ENCODE measurements around the gene POU2F1.

- TF ChIP-seq CTCF (conservative IDR thresholded peaks at IDR 0.05; ENCODE audit: low read depth in 2 of 2) (no peak), POLR2AphosphoS5 (IDR thresholded peaks at IDR 0.05; ENCODE audit: low read depth) (no peak), EZH2phosphoT487 (IDR thresholded peaks at IDR 0.05; ENCODE audit: unreplicated experiment) (no peak), REST (IDR thresholded peaks at IDR 0.05; ENCODE audit: unreplicated experiment) (no peak), EZH2 (IDR thresholded peaks at IDR 0.05; ENCODE audit: low read depth, unreplicated experiment) (no peak), ETS1 (IDR thresholded peaks at IDR 0.05) (no peak), CREB1 (CRISPR knock-in tag; IDR thresholded peaks at IDR 0.05; ENCODE audit: low read depth) (no peak)
These were observed 136.6 kb downstream of the POU2F1 start for GRCh38 chr1:167357305-167357704.
